PFSK-1 (cell line): ENCODE data around the gene SNAI1.

Experiments used
- FOXP2 ChIP-seq: optimal IDR thresholded peaks from 2 replicates; pipeline ENCODE3; 2011; ENCODE audit warnings: borderline replicate concordance, control low read depth, inconsistent platforms; ENCODE audit not compliant: insufficient read depth; ENCODE audit errors: extremely low read length, extremely low read depth
- POLR2AphosphoS5 ChIP-seq: IDR thresholded peaks from 2 replicates; pipeline ENCODE4 v1.6.1; 2012; ENCODE audit warnings: low read depth, mild to moderate bottlenecking, control low read depth, low read length, moderate library complexity
- REST ChIP-seq, 2 experiments: IDR thresholded peaks; 2 replicates each; pipeline versions ENCODE4 v1.6.1 to v1.8.0; 2011 to 2012; ENCODE audit warnings: low read depth in 2 of 2, low read length in 2 of 2, control low read depth in 1 of 2, inconsistent platforms in 1 of 2, mild to moderate bottlenecking in 1 of 2, moderate library complexity in 1 of 2; ENCODE audit not compliant: insufficient read depth in 1 of 2
- SIN3A ChIP-seq: IDR thresholded peaks from 2 replicates; pipeline ENCODE4 v1.6.1; 2012; ENCODE audit warnings: mild to moderate bottlenecking, low read length, moderate library complexity, borderline replicate concordance; ENCODE audit not compliant: insufficient read depth
- TAF1 ChIP-seq: IDR thresholded peaks from 2 replicates; pipeline ENCODE4 v1.6.1; 2012; ENCODE audit warnings: low read length, control low read depth, borderline replicate concordance; ENCODE audit not compliant: insufficient read depth

SNAI1 gene

GRCh38 chr20:49990271-49990720 is 7.5 kb downstream of the SNAI1 start:
- TF ChIP-seq SIN3A, result no peak
- no peak for TF ChIP-seq REST (IDR thresholded peaks at IDR 0.05; ENCODE audit: insufficient read depth in 1 of 2, low read depth in 2 of 2, low read length in 2 of 2)
- no peak for TF ChIP-seq POLR2AphosphoS5
- no peak for TF ChIP-seq FOXP2
- no peak for TF ChIP-seq TAF1

- TF ChIP-seq FOXP2, result no peak
- no peak for TF ChIP-seq POLR2AphosphoS5
- no peak for TF ChIP-seq SIN3A
- no peak for TF ChIP-seq TAF1
- no peak for TF ChIP-seq REST (IDR thresholded peaks at IDR 0.05; ENCODE audit: insufficient read depth in 1 of 2, low read depth in 2 of 2, low read length in 2 of 2)
Observed at GRCh38 chr20:49993301-49993751, 10.5 kb downstream of the SNAI1 start.

GRCh38 chr20:49995586-49995985 is 12.8 kb downstream of the SNAI1 start:
- TF ChIP-seq SIN3A (no peak), FOXP2 (no peak), REST (IDR thresholded peaks at IDR 0.05; ENCODE audit: insufficient read depth in 1 of 2, low read depth in 2 of 2, low read length in 2 of 2) (no peak), POLR2AphosphoS5 (no peak), TAF1 (no peak)

- TF ChIP-seq REST (IDR thresholded peaks at IDR 0.05; ENCODE audit: insufficient read depth in 1 of 2, low read depth in 2 of 2, low read length in 2 of 2) (no peak), POLR2AphosphoS5 (no peak), TAF1 (no peak)
Observed at GRCh38 chr20:49999329-49999728, 16.5 kb downstream of the SNAI1 start.

- TF ChIP-seq REST (IDR thresholded peaks at IDR 0.05; ENCODE audit: insufficient read depth in 1 of 2, low read depth in 2 of 2, low read length in 2 of 2), result no peak
- no peak for TF ChIP-seq TAF1
Observed at GRCh38 chr20:50001784-50002311, 19.1 kb downstream of the SNAI1 start.
